ENCODE data around the gene CYSRT1. TPM values are rescaled to one million over a fixed set of nuclear protein-coding genes. Genes with fewer than 3 reads are reported as not detected.
A peak's percentile ranks its signal among the peaks of the same experiment; 100 is the strongest.

CYSRT1 gene
- total and polyA plus RNA-seq, 8 donors: 0.22 to 1.3 (median 0.60) TPM; not detected in 4

- ATAC-seq (peak in 1 of 4 donors; percentile 14), FAIRE-seq (no peak), DNase-seq (no peak)
- 83 to 91% methylated on average over 32 to 35 of the region's 35 CpGs for WGBS, 2 donors
- H3K27ac ChIP-seq: no peak overlapping the region
- H3K9me3 ChIP-seq: no peaks in the 10 kb centered on the region
- no peaks in the 10 kb centered on the region for H3K27me3 ChIP-seq
- no peak overlapping the region for H3K4me3 ChIP-seq
- intact Hi-C loops (cut with DNase I): no loop called here
- no peak for TF ChIP-seq CTCF (IDR thresholded peaks at IDR 0.05)
- H3K36me3 ChIP-seq: no peaks in the 10 kb centered on the region
- peaks cover 3 to 17% (median 10%) of the 10 kb centered on the region in 3 donors for H3K4me1 ChIP-seq
Measured at GRCh38 chr9:137252555-137253506, 27.9 kb downstream of the CYSRT1 start.

GRCh38 chr9:137253717-137254623 lies 29.0 kb downstream of the CYSRT1 start:
- ATAC-seq (peak; percentile 17 to 51 (median 38)), FAIRE-seq (no peak), DNase-seq (peak in 1 of 6 donors; percentile 64)
- no peaks in the 10 kb centered on the region for H3K9me3 ChIP-seq
- no peaks in the 10 kb centered on the region for H3K27me3 ChIP-seq
- WGBS, 2 donors: 29 to 35% methylated on average over 21 of the region's 21 CpGs
- peaks cover 3 to 17% (median 10%) of the 10 kb centered on the region in 3 donors for H3K4me1 ChIP-seq
- TF ChIP-seq CTCF (IDR thresholded peaks at IDR 0.05): no peak
- intact Hi-C loops (cut with DNase I): no loop called here
- peak overlapping the region; percentile 83 to 98 (median 98) for H3K4me3 ChIP-seq
- peak overlapping the region; percentile 15 to 77 (median 52) for H3K27ac ChIP-seq
- H3K36me3 ChIP-seq: no peaks in the 10 kb centered on the region

GRCh38 chr9:137254624-137255447 lies 29.9 kb downstream of the CYSRT1 start, which contains the start of gene NELFB:
TSS of gene NELFB (plus strand) at chr9:137255327.
- no peaks in the 10 kb centered on the region for H3K36me3 ChIP-seq
- no peaks in the 10 kb centered on the region for H3K9me3 ChIP-seq
- no peaks in the 10 kb centered on the region for H3K27me3 ChIP-seq
- FAIRE-seq: no peak
- peak; percentile 90 to 100 (median 96) for DNase-seq
- intact Hi-C loops (cut with DNase I): no loop called here
- H3K27ac ChIP-seq: peak within 1 kb of the TSS; percentile 31 to 77 (median 52)
- ATAC-seq: peak; percentile 84 to 93 (median 86)
- no peak for TF ChIP-seq CTCF (IDR thresholded peaks at IDR 0.05)
- WGBS, 2 donors: 1% methylated on average over 58 to 105 of the region's 105 CpGs
- peaks cover 3 to 17% (median 10%) of the 10 kb centered on the region in 3 donors for H3K4me1 ChIP-seq
- H3K4me3 ChIP-seq: peak within 1 kb of the TSS; percentile 83 to 98 (median 98)

- WGBS, 2 donors: 0 to 1% methylated on average over 37 to 51 of the region's 51 CpGs
- H3K27ac ChIP-seq: peak overlapping the region; percentile 31 to 62 (median 42)
- DNase-seq (peak in 4 of 6 donors; percentile 65 to 90 (median 75)), FAIRE-seq (no peak), ATAC-seq (peak; percentile 6 to 51 (median 22))
- H3K9me3 ChIP-seq: no peaks in the 10 kb centered on the region
- H3K4me1 ChIP-seq: peaks cover 3 to 17% (median 10%) of the 10 kb centered on the region in 3 donors
- no peaks in the 10 kb centered on the region for H3K36me3 ChIP-seq
- no peak for TF ChIP-seq CTCF (IDR thresholded peaks at IDR 0.05)
- peak overlapping the region; percentile 83 to 98 (median 98) for H3K4me3 ChIP-seq
- no peaks in the 10 kb centered on the region for H3K27me3 ChIP-seq
- intact Hi-C loops (cut with DNase I): no loop called here
Measured at GRCh38 chr9:137255448-137256114, 30.6 kb downstream of the CYSRT1 start.

All from pancreas (tissue), 10 donors.